ENCODE data around the gene CACNA1B.

Gene CACNA1B

DNA sequence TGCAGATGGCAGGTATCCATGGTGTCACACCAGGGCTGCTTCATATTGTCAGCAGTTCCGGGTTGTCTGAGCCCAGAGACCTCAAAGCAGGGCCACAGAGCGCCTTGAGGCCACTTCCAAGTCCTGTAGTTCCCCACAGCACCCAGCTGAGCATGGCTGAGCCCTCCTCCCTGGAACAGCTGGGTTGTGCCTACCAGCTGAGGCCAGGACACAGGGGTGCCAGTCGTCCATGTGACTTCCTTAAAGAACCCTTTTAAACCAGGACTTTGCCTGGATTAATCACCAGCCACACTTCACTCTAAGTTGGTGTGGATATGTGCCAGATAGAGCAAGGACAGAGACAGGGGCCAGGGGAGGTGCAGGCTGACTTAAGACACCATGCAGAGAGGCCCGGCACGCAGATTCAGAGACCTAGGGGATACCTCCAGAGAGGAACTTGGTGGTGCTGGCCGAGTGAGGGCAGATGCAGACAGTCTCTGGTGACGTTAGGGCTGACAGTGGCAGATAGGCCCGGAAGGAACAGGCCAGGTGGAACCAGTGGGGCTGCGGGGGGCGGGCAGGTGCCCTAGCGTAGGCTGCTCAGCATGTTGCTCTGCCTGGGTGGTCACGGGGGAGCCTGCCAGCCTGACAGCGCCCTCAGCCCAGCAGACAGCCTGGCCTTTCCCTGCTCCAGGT lies 142.7 kb downstream of the CACNA1B start:
- no peak for DNase-seq

DNA sequence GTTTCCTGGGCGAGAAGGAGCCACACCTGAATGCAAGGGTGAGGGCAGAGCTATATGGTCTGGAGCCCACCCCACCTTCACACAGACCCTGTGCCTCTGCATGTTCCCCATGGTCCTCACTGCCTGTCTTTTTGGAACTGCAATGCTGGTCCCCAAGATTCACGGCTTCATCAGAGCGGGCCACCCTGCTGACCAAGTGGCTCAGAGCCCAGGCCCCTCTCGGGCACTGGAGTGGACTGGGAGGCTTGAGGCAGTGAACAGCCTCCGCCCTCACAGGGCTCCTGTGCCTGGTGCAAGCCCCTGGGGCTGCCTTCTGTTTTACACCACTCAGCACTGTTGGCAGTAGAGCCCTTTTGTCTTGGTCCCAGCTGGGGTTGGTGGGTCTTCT lies 143.2 kb downstream of the CACNA1B start:
- no peak for DNase-seq

DNA sequence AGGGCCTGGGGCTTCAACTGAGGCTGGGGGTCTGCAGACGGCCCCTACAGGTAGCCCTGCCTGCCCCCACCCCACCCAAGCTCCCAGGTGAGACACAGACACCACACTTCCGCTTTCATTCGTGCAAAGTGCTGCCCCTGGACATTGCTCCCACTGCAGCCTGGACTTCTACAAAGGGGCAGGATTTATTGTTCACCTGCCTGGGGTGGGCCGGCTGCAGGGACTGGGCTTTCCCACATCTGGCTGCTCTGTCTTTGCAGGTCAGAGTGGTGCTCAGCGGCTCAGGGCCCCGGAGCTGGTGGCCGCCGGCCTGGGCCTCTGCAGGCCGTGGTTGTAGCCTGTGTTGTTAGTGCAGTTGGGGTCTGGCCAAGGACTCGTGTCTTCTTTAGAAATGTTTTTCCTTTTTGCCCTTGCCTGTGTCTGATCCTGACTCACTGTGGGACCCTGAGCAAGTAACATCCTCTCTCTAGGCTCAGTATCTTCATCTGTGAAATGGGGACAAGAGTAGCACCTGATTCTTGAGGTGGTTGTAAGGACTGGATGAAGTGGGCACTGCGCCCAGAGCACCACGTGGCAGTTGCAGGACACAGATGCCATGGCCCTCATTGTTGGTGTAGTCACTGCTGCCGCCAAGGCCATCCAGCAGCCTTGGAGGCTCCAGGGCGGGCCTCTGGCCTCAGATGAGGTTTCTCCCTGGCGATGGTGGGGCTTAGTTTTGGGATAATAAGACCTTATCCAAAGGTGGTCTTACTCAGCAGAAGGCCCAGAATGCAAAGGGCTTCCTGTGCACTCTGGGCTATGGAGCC lies 143.9 kb downstream of the CACNA1B start:
- DNase-seq, result no peak

DNA sequence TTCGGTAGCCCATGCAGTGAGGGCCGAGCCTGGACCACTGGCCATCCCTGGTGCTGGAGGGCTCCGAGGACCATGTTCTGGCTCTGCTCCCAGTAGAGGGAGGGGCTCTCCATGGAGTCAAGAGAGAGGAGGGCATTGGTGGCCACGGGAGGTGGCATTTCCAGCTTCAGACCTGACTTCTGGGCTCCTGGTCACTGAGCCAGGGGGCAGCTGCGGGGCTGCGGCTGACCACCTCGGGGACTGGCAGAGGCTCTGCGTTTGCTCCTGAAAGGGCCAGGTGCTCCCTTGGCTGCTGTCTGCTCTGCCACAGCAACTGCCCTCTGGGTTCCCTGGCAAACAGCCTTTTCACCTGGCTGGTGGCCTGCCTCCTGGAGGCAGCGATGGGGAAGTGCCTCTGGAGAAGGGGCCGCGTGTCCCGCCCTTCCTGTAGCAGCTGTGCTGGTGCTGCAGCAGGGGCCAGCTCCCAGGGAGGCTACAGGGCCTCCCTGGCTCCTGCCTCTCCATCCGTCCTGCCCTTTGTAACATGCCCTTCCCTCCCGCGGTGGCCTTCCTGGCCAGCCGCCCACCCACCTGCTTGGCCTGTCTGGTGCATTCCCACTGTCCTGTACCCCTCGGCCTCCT lies 144.6 kb downstream of the CACNA1B start:
- peak in 2 of 3 donors; percentile 2 to 9 for DNase-seq

DNA sequence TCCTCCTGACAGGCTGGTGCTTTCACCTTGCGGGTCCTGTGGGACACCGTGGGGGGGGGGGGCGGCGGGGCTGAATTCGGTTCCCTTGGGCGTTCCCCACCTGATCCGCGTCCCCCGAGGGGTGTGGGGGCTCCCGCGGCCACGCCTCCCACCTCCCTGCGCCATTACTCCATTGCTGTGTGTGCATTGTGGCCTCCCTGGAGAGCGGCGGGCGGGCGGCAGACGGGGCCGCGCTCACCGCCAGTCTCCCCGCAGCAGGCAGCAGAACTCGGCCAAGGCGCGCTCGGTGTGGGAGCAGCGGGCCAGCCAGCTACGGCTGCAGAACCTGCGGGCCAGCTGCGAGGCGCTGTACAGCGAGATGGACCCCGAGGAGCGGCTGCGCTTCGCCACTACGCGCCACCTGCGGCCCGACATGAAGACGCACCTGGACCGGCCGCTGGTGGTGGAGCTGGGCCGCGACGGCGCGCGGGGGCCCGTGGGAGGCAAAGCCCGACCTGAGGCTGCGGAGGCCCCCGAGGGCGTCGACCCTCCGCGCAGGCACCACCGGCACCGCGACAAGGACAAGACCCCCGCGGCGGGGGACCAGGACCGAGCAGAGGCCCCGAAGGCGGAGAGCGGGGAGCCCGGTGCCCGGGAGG lies 145.3 kb downstream of the CACNA1B start:
- DNase-seq, result no peak

DNA sequence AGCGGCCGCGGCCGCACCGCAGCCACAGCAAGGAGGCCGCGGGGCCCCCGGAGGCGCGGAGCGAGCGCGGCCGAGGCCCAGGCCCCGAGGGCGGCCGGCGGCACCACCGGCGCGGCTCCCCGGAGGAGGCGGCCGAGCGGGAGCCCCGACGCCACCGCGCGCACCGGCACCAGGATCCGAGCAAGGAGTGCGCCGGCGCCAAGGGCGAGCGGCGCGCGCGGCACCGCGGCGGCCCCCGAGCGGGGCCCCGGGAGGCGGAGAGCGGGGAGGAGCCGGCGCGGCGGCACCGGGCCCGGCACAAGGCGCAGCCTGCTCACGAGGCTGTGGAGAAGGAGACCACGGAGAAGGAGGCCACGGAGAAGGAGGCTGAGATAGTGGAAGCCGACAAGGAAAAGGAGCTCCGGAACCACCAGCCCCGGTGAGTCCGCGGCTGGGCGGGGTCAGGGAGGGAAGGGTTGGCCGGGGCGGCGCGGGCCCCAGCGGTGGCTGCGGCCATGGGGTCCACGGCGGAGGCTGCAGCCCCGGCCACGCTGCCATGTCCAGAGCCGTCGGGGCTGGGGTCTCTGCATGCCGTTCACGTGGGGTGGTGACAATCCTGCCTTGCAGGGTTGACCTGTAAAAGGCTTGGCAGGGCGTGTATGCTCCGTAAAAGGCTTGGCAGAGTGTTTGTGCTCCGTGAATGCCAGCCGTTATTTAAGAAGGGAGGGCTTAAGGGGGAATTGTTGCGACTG lies 146.0 kb downstream of the CACNA1B start:
- no peak for DNase-seq

DNA sequence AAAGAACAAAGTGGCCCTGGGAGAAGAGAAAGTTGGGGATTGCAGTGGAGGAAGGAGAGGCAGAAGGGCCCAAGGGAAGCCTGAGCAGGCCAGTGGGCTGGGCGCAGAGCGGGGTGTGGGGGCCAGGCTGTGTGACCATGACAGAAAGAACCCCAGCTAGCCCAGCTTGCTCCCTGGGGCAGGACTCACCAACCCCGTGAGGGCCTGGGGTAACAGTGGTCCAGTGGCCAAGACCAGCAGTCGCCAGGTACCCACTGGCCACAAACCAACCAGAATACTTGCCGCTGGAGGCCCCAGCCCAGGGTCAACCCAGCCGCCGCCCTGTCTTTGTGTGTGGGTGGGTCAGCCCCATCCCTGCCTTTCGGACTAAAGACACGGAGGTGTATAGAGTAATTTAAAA lies 146.5 kb downstream of the CACNA1B start:
- no peak for DNase-seq

DNA sequence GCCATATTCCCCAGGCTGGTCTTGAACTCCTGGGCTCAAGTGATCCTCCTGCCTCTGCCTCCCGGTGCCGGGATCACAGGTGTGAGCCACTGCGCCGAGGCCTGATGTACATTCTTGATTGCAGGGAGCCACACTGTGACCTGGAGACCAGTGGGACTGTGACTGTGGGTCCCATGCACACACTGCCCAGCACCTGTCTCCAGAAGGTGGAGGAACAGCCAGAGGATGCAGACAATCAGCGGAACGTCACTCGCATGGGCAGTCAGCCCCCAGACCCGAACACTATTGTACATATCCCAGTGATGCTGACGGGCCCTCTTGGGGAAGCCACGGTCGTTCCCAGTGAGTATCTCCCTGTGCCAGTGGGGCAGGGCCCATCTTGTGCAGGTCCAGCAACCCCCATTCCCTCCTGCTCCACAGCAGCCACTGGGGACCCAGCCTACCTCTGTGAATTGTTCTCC lies 147.3 kb downstream of the CACNA1B start:
- no peak for DNase-seq

DNA sequence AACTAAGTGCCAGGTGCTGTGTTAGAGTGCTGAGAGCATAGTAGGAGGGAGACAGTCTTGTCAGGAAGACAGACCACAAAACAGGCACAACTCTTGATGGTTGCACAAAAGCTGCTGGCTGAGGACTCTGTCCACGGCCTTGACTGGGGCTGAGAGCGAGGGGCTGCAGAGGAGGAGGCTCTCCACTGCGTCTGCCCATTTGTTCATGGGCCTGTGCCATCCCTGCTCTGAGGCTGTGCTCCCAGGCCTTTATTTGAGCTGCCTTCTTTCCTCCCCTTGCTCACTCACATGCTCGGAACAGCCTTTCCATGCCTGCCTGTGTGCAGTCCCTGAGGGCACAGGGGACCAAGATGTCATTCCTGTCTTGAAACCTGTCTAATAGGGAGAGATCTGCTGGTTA lies 147.8 kb downstream of the CACNA1B start:
- DNase-seq, result no peak

DNA sequence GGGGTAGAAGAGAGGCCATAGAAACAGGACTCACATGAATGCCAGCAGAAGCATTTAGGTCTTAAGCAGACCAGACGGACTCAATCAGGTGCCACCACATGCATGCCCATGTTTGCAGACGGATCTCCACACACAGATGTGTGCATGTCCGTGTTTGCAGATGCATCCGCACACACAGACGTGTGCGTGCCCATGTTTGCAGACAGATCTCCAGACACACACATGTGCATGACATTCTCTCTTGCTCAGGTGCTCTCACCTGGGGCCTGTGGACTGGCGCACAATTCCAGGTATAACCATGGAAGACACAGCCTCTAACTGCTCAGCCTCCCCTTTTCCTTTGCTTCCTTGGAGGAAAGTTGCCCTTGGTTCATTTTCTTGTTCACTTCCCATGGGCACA lies 148.3 kb downstream of the CACNA1B start:
- no peak for DNase-seq

DNA sequence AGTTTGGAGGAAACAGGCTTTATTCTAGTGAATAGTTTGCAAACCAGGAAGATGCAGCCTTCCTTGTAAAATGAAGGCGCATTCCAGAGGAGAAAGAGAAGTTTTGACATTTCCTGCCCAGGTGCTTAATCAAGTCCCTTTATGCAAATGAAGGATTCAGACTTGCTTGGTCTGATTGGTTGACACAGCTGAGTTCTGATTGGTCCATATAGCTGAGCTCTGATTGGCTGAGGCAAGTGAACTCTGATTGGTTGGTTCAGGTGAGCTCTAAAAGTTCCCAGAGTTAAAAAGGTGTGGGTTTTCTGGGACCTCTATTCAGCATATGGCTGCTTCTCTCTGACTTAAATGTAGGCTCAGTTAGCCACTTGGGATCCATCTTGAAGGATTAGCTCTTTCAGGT lies 151.0 kb downstream of the CACNA1B start:
- no peak for DNase-seq

DNA sequence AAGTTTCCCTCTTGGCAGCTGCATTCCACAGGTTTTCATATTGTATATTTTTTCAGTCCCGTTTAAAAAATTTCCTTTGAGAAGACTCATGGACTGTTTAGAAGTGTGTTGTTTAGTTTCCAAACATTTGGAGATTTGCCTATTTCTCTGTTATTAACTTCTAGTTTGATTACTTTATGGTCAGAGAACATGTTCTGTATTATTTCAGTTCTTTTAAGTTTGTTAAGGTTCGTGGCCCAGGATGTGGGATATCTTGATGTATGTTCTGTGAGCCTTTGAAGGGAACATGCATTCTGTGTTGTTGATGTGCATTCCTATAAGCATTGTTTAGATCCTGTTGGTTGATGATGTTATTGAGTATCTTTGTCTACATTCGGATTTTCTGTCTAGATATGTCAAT lies 153.6 kb downstream of the CACNA1B start:
- no peak for DNase-seq

DNA sequence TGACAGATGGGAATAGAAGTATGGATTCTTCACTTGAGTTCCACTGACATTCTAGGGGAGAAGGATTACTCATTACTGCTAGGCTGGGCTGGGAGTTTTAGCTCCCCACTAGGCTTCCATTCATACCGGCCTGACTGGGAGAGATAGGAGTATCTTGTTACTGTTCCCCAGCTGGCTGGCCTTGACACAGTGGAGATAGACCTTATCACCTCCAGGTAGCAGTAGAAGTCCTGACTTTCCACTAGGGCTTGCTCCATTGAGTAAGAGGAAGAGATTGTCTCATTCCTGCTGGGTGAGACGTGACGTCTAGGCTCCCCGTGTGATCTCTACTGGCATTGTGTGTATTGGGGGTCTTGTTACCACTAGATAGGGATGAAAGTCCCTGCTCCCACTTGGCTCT lies 156.4 kb downstream of the CACNA1B start:
- no peak for DNase-seq

DNA sequence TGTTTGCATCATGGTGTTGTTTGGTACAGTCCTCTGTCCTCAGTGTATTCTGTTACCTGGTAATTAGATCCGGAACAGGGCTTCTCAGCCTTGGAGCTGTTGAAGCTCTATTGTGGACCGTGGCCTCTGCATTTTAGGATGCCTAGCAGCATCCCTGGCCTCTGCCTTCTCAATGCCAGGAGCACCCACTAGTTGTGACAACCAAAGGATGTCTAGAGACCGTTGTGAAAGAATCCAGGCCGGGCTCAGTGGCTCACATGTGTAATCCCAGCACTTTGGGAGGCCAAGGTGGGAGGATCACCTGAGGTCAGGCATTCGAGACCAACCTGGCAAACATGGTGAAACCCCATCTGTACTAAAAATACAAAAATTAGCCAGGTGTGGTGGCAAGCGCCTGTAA lies 159.6 kb downstream of the CACNA1B start:
- no peak for DNase-seq

DNA sequence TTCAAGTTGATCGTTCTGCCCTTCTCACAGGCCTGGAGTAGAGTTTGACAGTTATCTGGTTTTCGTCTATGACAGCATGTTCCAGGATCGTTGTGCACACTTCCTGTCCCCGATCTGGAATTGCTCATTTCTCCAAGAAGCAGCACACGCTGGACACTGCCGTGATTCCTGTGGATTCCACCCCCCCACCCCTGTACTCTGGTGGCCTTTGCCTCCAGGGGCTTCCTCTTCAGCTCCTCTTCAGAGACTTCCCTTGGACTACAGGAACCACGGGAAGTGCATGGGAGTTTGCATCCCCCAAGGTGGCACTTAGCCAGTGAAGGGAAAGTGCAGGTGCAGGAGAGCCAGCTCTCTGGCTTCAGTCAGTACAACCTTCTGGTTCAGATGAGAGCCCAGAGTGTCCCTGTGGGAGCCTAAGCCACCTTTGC lies 160.7 kb downstream of the CACNA1B start:
- no peak for DNase-seq

DNA sequence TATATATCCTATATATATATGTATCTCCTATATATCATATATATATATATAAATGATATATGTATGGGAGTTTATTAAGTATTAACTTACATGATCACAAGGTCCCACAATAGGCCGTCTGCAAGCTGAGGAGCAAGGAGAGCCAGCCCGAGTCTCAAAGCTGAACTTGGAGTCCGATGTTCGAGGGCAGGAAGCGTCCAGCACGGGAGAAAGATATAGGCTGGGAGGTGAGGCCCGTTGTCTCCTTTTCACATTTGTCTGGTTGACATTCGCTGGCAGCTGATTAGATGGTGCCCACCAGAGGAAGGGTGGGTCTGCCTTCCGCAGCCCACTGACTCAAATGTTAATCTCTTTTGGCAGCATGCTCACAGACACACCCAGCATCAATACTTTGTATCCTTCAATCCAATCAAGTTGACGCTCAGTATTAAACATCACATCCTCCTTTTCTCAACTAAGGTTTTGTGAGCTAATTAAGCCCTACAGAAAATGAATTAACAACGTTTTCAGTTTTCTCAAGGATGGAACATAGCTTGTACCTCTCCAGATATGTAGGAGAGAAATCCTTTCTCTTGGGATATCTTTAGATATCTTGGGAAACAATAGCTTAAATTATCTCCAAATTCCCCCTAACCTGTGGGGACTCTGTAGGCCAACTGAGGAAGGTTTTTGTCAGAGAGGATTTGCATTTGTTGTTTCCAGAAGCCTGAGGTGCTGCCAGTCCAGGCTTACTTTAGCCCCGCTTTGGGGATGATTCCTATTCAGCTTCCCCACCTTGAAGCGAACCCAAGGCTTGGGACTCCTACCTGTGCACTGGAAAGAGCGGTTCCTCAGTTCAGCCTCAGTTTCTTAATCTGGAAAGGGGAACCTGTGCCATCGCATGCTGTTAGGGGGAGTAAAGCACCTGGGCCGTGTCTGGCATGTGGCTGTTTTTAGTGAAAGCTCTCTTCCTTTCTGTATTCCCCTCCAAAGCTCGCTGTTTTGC lies 163.2 kb downstream of the CACNA1B start:
- no peak for DNase-seq

DNA sequence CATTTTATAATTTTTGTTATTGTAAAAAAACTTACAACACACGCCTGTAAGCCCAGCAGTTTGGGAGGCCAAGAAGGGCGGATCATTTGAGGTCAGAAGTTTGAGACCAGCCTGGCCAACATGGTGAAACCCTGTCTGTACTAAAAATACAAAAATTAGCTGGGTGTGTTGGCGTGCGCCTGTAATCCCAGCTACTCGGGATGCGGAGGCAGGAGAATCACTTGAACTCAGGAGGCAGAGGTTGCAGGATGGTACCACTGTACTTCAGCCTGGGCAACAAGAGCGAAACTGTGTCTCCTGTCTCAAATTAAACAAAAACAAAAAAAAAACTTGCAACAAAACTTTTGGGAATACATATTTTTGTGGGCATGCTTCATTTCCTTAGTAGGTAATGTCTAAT lies 164.6 kb downstream of the CACNA1B start:
- DNase-seq, result no peak

DNA sequence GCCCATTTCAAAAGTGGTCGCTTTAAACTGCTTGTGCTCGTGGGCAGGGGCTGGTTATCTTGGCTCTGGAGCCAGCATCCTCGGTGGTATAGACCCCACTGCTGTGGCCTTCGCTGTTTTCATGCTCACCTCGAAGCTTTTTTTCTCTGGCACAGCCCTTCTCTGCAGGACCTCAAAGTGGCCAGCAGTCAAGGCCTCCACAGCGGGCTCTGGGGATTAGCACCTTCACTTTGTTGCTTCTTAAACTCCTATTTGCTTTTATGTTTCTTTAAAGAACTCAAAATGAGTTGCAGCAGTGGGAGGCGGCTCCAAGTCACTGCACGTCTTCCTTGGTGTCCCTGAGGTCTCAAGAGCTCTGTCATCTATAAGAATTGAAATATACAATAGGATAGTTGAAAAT lies 165.1 kb downstream of the CACNA1B start:
- no peak for DNase-seq

DNA sequence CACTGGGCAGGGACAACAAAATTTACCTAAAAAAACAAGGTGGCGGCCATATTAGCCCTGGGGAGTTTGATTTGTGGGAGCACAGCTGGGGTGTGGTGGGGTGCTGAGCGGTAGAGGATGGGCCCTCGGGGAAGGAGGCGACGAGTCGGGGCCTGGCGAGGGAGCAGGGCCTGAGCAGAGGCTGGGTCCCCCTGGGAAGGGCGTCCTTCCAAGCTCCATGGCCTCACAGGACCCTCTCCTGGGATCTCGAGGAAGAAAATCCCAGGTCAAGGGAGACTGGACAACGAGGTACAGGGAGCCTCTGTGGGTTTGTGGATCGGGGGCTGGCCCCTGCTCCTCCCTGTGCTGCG lies 165.5 kb downstream of the CACNA1B start:
- DNase-seq, result no peak

DNA sequence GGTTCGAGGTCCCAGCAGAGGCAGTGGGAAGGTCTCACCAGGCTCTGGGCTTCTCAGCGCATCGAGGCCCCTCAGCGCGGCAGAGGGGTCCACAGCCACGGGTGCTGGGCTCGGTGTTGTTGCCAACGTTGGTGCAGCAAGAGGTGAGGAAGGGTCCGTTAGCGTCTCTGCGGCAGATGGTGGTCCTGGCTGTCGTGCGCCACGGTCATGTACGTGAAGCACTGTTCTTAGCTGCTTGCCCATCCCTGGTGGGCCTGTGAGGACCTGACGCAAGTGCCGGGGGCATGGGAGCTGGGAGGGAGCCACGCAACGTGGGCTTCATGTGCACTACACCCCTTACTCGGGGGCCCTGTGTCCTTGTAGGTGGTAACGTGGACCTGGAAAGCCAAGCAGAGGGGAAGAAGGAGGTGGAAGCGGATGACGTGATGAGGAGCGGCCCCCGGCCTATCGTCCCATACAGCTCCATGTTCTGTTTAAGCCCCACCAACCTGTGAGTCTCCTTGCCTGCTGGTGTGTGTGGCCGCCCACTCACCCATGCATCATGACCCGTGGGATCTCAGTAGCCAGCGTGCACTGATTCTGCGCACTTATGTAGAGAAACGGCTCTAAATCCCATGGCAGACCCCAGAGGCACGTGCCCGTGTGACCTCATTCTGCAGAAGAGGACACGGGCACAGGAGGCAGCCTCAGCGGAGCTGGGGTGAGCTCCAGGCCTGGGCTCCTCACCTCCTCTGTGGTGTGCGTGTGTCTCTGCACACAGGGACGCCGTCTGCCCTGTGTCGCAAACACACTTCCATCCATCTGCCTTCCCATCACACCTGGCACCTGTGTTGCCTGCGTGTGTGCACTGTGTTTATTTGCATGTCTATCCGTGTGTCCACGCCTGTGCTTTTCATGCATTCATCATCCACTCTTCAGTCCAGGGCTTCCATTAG lies 166.1 kb downstream of the CACNA1B start:
- no peak for DNase-seq

All from suppressor macrophage treated with lipopolysaccharide for 1 hour (primary cell).